ENCODE results near the gene SNIP1.

Gene SNIP1

DNA sequence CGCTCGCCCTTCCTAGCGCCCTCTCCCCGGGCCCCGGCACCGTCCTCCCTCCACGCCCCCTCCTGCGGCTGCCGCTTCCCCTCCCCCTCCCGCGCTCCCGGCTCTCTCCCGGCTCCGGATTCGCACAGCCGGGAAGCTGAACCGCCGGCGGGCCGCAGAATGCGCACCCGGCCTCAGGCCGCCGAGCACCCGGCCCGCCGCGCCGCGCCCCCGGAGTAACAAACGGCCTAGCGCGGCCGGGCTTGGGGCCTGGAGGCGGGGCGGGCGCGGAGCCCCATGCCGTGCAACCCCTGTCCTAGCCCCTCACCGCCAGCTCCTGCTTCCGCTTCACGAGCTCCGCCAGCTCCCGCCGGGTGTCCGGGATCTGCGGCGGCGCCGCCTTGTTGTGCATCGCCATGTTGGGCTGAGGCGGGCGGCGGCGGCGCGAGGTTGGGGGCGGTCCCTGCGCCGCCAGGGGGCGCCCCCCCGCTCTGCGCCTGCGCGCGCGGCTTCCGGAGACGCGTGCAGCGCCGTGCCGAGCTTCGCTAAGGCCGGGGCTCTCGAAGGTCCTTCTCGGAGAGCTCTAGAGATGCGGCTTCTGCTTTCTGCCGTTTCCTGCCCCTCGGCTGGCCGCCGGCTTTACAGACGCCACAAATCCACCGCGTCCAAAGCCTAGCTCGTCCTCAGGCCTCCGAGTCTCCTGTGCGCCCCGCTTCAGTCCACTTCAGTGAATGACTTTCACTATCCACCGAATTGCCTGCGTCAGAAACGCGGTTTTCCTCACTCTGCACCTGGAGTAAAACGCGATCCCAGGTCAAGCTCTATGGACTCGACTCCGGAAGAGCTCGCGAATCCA lies 39.5 kb downstream of the SNIP1 start, which contains the start of gene MEAF6 (continued):
- TF ChIP-seq, protein P1, sequence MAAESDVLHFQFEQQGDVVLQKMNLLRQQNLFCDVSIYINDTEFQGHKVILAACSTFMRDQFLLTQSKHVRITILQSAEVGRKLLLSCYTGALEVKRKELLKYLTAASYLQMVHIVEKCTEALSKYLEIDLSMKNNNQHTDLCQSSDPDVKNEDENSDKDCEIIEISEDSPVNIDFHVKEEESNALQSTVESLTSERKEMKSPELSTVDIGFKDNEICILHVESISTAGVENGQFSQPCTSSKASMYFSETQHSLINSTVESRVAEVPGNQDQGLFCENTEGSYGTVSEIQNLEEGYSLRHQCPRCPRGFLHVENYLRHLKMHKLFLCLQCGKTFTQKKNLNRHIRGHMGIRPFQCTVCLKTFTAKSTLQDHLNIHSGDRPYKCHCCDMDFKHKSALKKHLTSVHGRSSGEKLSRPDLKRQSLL (tag by site-specific recombination; IDR thresholded peaks at IDR 0.05): no peak
- TF ChIP-seq ZNF837 (tag by site-specific recombination; IDR thresholded peaks at IDR 0.05): no peak
- TF ChIP-seq, protein P2, sequence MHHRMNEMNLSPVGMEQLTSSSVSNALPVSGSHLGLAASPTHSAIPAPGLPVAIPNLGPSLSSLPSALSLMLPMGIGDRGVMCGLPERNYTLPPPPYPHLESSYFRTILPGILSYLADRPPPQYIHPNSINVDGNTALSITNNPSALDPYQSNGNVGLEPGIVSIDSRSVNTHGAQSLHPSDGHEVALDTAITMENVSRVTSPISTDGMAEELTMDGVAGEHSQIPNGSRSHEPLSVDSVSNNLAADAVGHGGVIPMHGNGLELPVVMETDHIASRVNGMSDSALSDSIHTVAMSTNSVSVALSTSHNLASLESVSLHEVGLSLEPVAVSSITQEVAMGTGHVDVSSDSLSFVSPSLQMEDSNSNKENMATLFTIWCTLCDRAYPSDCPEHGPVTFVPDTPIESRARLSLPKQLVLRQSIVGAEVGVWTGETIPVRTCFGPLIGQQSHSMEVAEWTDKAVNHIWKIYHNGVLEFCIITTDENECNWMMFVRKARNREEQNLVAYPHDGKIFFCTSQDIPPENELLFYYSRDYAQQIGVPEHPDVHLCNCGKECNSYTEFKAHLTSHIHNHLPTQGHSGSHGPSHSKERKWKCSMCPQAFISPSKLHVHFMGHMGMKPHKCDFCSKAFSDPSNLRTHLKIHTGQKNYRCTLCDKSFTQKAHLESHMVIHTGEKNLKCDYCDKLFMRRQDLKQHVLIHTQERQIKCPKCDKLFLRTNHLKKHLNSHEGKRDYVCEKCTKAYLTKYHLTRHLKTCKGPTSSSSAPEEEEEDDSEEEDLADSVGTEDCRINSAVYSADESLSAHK (tag by site-specific recombination; IDR thresholded peaks at IDR 0.05): no peak
- no peak for TF ChIP-seq ZNF664 (tag by site-specific recombination; IDR thresholded peaks at IDR 0.05)
- TF ChIP-seq, protein P3, sequence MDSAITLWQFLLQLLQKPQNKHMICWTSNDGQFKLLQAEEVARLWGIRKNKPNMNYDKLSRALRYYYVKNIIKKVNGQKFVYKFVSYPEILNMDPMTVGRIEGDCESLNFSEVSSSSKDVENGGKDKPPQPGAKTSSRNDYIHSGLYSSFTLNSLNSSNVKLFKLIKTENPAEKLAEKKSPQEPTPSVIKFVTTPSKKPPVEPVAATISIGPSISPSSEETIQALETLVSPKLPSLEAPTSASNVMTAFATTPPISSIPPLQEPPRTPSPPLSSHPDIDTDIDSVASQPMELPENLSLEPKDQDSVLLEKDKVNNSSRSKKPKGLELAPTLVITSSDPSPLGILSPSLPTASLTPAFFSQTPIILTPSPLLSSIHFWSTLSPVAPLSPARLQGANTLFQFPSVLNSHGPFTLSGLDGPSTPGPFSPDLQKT (IDR thresholded peaks at IDR 0.05; ENCODE audit: borderline replicate concordance, low read depth, low read length): no peak
- TF ChIP-seq, protein P4, sequence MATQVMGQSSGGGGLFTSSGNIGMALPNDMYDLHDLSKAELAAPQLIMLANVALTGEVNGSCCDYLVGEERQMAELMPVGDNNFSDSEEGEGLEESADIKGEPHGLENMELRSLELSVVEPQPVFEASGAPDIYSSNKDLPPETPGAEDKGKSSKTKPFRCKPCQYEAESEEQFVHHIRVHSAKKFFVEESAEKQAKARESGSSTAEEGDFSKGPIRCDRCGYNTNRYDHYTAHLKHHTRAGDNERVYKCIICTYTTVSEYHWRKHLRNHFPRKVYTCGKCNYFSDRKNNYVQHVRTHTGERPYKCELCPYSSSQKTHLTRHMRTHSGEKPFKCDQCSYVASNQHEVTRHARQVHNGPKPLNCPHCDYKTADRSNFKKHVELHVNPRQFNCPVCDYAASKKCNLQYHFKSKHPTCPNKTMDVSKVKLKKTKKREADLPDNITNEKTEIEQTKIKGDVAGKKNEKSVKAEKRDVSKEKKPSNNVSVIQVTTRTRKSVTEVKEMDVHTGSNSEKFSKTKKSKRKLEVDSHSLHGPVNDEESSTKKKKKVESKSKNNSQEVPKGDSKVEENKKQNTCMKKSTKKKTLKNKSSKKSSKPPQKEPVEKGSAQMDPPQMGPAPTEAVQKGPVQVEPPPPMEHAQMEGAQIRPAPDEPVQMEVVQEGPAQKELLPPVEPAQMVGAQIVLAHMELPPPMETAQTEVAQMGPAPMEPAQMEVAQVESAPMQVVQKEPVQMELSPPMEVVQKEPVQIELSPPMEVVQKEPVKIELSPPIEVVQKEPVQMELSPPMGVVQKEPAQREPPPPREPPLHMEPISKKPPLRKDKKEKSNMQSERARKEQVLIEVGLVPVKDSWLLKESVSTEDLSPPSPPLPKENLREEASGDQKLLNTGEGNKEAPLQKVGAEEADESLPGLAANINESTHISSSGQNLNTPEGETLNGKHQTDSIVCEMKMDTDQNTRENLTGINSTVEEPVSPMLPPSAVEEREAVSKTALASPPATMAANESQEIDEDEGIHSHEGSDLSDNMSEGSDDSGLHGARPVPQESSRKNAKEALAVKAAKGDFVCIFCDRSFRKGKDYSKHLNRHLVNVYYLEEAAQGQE (tag by site-specific recombination; IDR thresholded peaks at IDR 0.05): no peak
- TF ChIP-seq ZNF133 (tag by site-specific recombination; IDR thresholded peaks at IDR 0.05): no peak; the same call in 1 of the 2 replicates
- TF ChIP-seq ZNF350 (tag by site-specific recombination; IDR thresholded peaks at IDR 0.05): no peak
- TF ChIP-seq, protein P5, sequence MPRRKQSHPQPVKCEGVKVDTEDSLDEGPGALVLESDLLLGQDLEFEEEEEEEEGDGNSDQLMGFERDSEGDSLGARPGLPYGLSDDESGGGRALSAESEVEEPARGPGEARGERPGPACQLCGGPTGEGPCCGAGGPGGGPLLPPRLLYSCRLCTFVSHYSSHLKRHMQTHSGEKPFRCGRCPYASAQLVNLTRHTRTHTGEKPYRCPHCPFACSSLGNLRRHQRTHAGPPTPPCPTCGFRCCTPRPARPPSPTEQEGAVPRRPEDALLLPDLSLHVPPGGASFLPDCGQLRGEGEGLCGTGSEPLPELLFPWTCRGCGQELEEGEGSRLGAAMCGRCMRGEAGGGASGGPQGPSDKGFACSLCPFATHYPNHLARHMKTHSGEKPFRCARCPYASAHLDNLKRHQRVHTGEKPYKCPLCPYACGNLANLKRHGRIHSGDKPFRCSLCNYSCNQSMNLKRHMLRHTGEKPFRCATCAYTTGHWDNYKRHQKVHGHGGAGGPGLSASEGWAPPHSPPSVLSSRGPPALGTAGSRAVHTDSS (tag by site-specific recombination; IDR thresholded peaks at IDR 0.05): no peak
- no peak; the same call in 1 of the 2 replicates for TF ChIP-seq GLIS2 (tag by site-specific recombination; IDR thresholded peaks at IDR 0.05)
- TF ChIP-seq ZNF529 (tag by site-specific recombination; IDR thresholded peaks at IDR 0.05; ENCODE audit: insufficient replicate concordance): no peak
- TF ChIP-seq GLIS1 (tag by site-specific recombination; IDR thresholded peaks at IDR 0.05): no peak; the same call in 1 of the 2 replicates
- TF ChIP-seq ZNF560 (tag by site-specific recombination; IDR thresholded peaks at IDR 0.05; ENCODE audit: borderline replicate concordance): 0 out of 2 replicates have a peak, but pooled peaks have one; percentile 42
- no peak for TF ChIP-seq ZNF626 (tag by site-specific recombination; IDR thresholded peaks at IDR 0.05)
- 0 out of 2 replicates have a peak, but pooled peaks have one; percentile 72 for TF ChIP-seq ZNF24 (tag by site-specific recombination; IDR thresholded peaks at IDR 0.05)
- no peak for TF ChIP-seq ZNF132 (tag by site-specific recombination; IDR thresholded peaks at IDR 0.05; ENCODE audit: borderline replicate concordance)
- TF ChIP-seq ZNF521 (tag by site-specific recombination; IDR thresholded peaks at IDR 0.05): no peak
- TF ChIP-seq ZNF747 (tag by site-specific recombination; IDR thresholded peaks at IDR 0.05): no peak
- TF ChIP-seq, protein P6, sequence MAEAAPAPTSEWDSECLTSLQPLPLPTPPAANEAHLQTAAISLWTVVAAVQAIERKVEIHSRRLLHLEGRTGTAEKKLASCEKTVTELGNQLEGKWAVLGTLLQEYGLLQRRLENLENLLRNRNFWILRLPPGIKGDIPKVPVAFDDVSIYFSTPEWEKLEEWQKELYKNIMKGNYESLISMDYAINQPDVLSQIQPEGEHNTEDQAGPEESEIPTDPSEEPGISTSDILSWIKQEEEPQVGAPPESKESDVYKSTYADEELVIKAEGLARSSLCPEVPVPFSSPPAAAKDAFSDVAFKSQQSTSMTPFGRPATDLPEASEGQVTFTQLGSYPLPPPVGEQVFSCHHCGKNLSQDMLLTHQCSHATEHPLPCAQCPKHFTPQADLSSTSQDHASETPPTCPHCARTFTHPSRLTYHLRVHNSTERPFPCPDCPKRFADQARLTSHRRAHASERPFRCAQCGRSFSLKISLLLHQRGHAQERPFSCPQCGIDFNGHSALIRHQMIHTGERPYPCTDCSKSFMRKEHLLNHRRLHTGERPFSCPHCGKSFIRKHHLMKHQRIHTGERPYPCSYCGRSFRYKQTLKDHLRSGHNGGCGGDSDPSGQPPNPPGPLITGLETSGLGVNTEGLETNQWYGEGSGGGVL (tag by site-specific recombination; IDR thresholded peaks at IDR 0.05): peak; percentile 25; the same call in 1 of the 2 replicates
- peak; percentile 81; the same call in 1 of the 2 replicates for TF ChIP-seq YY1 (tag by site-specific recombination; IDR thresholded peaks at IDR 0.05)
- TF ChIP-seq ZNF654 (tag by site-specific recombination; IDR thresholded peaks at IDR 0.05; ENCODE audit: low read depth): no peak
- no peak for TF ChIP-seq ZNF239 (tag by site-specific recombination; IDR thresholded peaks at IDR 0.05)
- no peak for TF ChIP-seq ZNF776 (tag by site-specific recombination; IDR thresholded peaks at IDR 0.05; ENCODE audit: borderline replicate concordance)
- TF ChIP-seq ZNF423 (tag by site-specific recombination; IDR thresholded peaks at IDR 0.05): no peak
- no peak for TF ChIP-seq KLF1 (tag by site-specific recombination; IDR thresholded peaks at IDR 0.05)
- no peak for TF ChIP-seq ZNF266 (tag by site-specific recombination; IDR thresholded peaks at IDR 0.05; ENCODE audit: low read depth)
- no peak for TF ChIP-seq GFI1B (tag by site-specific recombination; IDR thresholded peaks at IDR 0.05)
- TF ChIP-seq ZNF114 (tag by site-specific recombination; IDR thresholded peaks at IDR 0.05): no peak

Measured in HEK293 (cell line).